DOHH2 (cell line): ENCODE data around the gene KSR1.
"Not testable (repeated sequence)": the region's sequence is repeated elsewhere in the genome, so short reads cannot be mapped to it uniquely, and the experiment has no call there.

Experiments used
- H3F3A ChIP-seq: fragments of 200-600 bp; sonication (generic), shearing (Covaris generic); 2 replicates; pipeline ENCODE4 v1.6.0; 2016; ENCODE audit warnings: antibody characterized with exemption, mild to moderate bottlenecking; ENCODE audit not compliant: control insufficient read depth, insufficient read depth
- H3K27ac ChIP-seq: fragments of 200-600 bp; sonication (generic); 2 replicates; pipeline ENCODE4 v1.5.1; 2014; ENCODE audit warnings: low read depth, mild to moderate bottlenecking, low read length, moderate library complexity
- H3K27me3 ChIP-seq: fragments of 200-600 bp; sonication (generic); 2 replicates; pipeline ENCODE4 v1.6.1; 2014; ENCODE audit warnings: mild to moderate bottlenecking, low read length, mixed read lengths; ENCODE audit not compliant: control insufficient read depth
- H3K36me3 ChIP-seq: fragments of 200-600 bp; sonication (generic); 2 replicates; pipeline ENCODE4 v1.6.1; 2014; ENCODE audit warnings: mild to moderate bottlenecking, low read length, moderate library complexity, mixed read lengths; ENCODE audit not compliant: control insufficient read depth
- H3K4me1 ChIP-seq: fragments of 200-600 bp; sonication (generic); 2 replicates; pipeline ENCODE4 v1.6.1; 2014; ENCODE audit warnings: mild to moderate bottlenecking, low read length, mixed read lengths; ENCODE audit not compliant: control insufficient read depth
- H3K4me2 ChIP-seq: fragments of 200-600 bp; sonication (generic); 2 replicates; pipeline ENCODE4 v1.6.0; 2014; ENCODE audit warnings: mild to moderate bottlenecking, low read length, moderate library complexity
- H3K4me3 ChIP-seq: fragments of 200-600 bp; sonication (generic); 2 replicates; pipeline ENCODE4 v1.5.1; 2014; ENCODE audit warnings: mild to moderate bottlenecking, low read length, mixed read lengths
- H3K79me2 ChIP-seq: fragments of 200-600 bp; sonication (generic); 2 replicates; pipeline ENCODE4 v1.6.1; 2014; ENCODE audit warnings: mild to moderate bottlenecking, low read length, mixed read lengths; ENCODE audit not compliant: control insufficient read depth
- H3K9me2 ChIP-seq: fragments of 200-600 bp; sonication (generic); replicated peaks from 2 replicates; pipeline ENCODE4 v1.6.1; 2014; ENCODE audit warnings: mild to moderate bottlenecking, low read length, mixed read lengths; ENCODE audit not compliant: control insufficient read depth
- H3K9me3 ChIP-seq: fragments of 200-600 bp; sonication (generic); 2 replicates; pipeline ENCODE4 v1.6.1; 2014; ENCODE audit warnings: antibody characterized with exemption, low read length, mixed read lengths; ENCODE audit not compliant: control insufficient read depth, insufficient read depth
- H4K20me1 ChIP-seq: fragments of 200-600 bp; sonication (generic); 2 replicates; pipeline ENCODE4 v1.6.0; 2014; ENCODE audit warnings: low read depth, mild to moderate bottlenecking, antibody characterized with exemption, low read length, moderate library complexity; ENCODE audit not compliant: control insufficient read depth, insufficient read depth
- CTCF ChIP-seq: fragments of 200-600 bp; sonication (generic); IDR thresholded peaks from one replicate; pipeline ENCODE4 v1.5.1; 2014; ENCODE audit warnings: antibody characterized with exemption, mild to moderate bottlenecking, low read depth, low read length; ENCODE audit not compliant: poor library complexity, severe bottlenecking
- EZH2phosphoT487 ChIP-seq: fragments of 200-600 bp; sonication (generic); IDR thresholded peaks from 2 replicates; pipeline ENCODE4 v1.6.1; 2017; ENCODE audit warnings: borderline replicate concordance, mild to moderate bottlenecking, antibody characterized with exemption, low read length, moderate library complexity, mixed read lengths

KSR1 gene

GRCh38 chr17:27634026-27634335, 177.7 kb downstream of the KSR1 start:
- no peaks in the 10 kb centered on the region for H4K20me1 ChIP-seq
- H3K4me1 ChIP-seq: peaks cover 26% of the 10 kb centered on the region
- H3K9me2 ChIP-seq: no peaks in the 10 kb centered on the region
- no peak for TF ChIP-seq EZH2phosphoT487
- TF ChIP-seq CTCF: no peak
- no peak overlapping the region for H3K4me2 ChIP-seq
- H3K36me3 ChIP-seq: no peaks in the 10 kb centered on the region
- H3K27ac ChIP-seq: no peak overlapping the region
- no peak overlapping the region for H3K4me3 ChIP-seq
- H3K79me2 ChIP-seq: no peaks in the 10 kb centered on the region
- H3K9me3 ChIP-seq: no peaks in the 10 kb centered on the region
- no peaks in the 10 kb centered on the region for H3F3A ChIP-seq
- H3K27me3 ChIP-seq: no peaks in the 10 kb centered on the region

GRCh38 chr17:27634776-27635175, 178.5 kb downstream of the KSR1 start:
- no peaks in the 10 kb centered on the region for H4K20me1 ChIP-seq
- H3K36me3 ChIP-seq: no peaks in the 10 kb centered on the region
- peak overlapping the region; percentile 43 for H3K4me3 ChIP-seq
- H3K27ac ChIP-seq: 0 out of 2 replicates have a peak overlapping the region, but pooled peaks have one; percentile 18
- H3K27me3 ChIP-seq: no peaks in the 10 kb centered on the region
- no peaks in the 10 kb centered on the region for H3K79me2 ChIP-seq
- TF ChIP-seq EZH2phosphoT487: no peak
- no peak for TF ChIP-seq CTCF
- no peaks in the 10 kb centered on the region for H3F3A ChIP-seq
- H3K4me2 ChIP-seq: peak overlapping the region; percentile 61
- H3K9me3 ChIP-seq: no peaks in the 10 kb centered on the region
- no peaks in the 10 kb centered on the region for H3K9me2 ChIP-seq
- H3K4me1 ChIP-seq: peaks cover 26% of the 10 kb centered on the region

- Histone ChIP-seq H3K4me1 (peaks cover 26% of the 10 kb centered on the region), H3K9me3 (no peaks in the 10 kb centered on the region), H3K27ac (peak overlapping the region; percentile 24), H3K36me3 (no peaks in the 10 kb centered on the region), H3K4me2 (peak overlapping the region; percentile 61), H3K27me3 (no peaks in the 10 kb centered on the region), H3K9me2 (no peaks in the 10 kb centered on the region), H3K79me2 (no peaks in the 10 kb centered on the region), H3F3A (no peaks in the 10 kb centered on the region), H4K20me1 (no peaks in the 10 kb centered on the region), H3K4me3 (peak overlapping the region; percentile 43)
- TF ChIP-seq CTCF: no peak
- no peak for TF ChIP-seq EZH2phosphoT487
These were observed 179.1 kb downstream of the KSR1 start for GRCh38 chr17:27635275-27635823.

- H3K4me3 ChIP-seq: peak overlapping the region; percentile 39; the same call in 1 of the 2 replicates
- not testable (repeated sequence) for H3K9me2 ChIP-seq, H4K20me1 ChIP-seq, H3K9me3 ChIP-seq, H3F3A ChIP-seq, H3K36me3 ChIP-seq, H3K27me3 ChIP-seq, H3K79me2 ChIP-seq
- peak overlapping the region; percentile 61 for H3K4me2 ChIP-seq
- peak overlapping the region; percentile 24 for H3K27ac ChIP-seq
- peaks cover 24% of the 10 kb centered on the region for H3K4me1 ChIP-seq
These were observed 179.8 kb downstream of the KSR1 start for GRCh38 chr17:27636005-27636520.

- not testable (repeated sequence) for H3K27me3 ChIP-seq, H3K4me3 ChIP-seq, H3K4me2 ChIP-seq, H4K20me1 ChIP-seq, H3K9me3 ChIP-seq, H3K79me2 ChIP-seq, H3K36me3 ChIP-seq, H3K9me2 ChIP-seq, H3F3A ChIP-seq, H3K27ac ChIP-seq
- peaks cover 20% of the 10 kb centered on the region for H3K4me1 ChIP-seq
These were observed 181.6 kb downstream of the KSR1 start for GRCh38 chr17:27637818-27638217.

GRCh38 chr17:27638415-27638914, 182.2 kb downstream of the KSR1 start:
- peaks cover 20% of the 10 kb centered on the region for H3K4me1 ChIP-seq
- H3K27ac ChIP-seq: not testable (repeated sequence)

More at GRCh38 chr17:27638415-27638914, 182.2 kb downstream of the KSR1 start:
- not testable (repeated sequence) for H3F3A ChIP-seq, H3K36me3 ChIP-seq, H3K4me2 ChIP-seq, H3K9me3 ChIP-seq, H3K27me3 ChIP-seq, H3K9me2 ChIP-seq, H3K4me3 ChIP-seq, H4K20me1 ChIP-seq, H3K79me2 ChIP-seq
